Mesendoderm (in vitro differentiated cells): ENCODE data around the gene POLR2E.

Experiments
- DNase-seq: peaks from one replicate; pipeline ENCODE4 v3.0.0; 2013
- H2AK5ac ChIP-seq: 2 replicates; pipeline ENCODE4 v1.6.1; 2013; ENCODE audit warnings: low read length, inconsistent platforms
- H2BK120ac ChIP-seq: 2 replicates; pipeline ENCODE4 v1.6.1; 2013; ENCODE audit warnings: low read depth, mild to moderate bottlenecking, low read length, moderate library complexity, mixed read lengths
- H2BK15ac ChIP-seq: replicated peaks from 2 replicates; pipeline ENCODE4 v1.6.1; 2013; ENCODE audit warnings: low read depth, mild to moderate bottlenecking, moderate library complexity
- H2BK5ac ChIP-seq: 2 replicates; pipeline ENCODE4 v1.6.1; 2013; ENCODE audit warnings: low read length, inconsistent platforms
- H3K18ac ChIP-seq: 2 replicates; pipeline ENCODE4 v1.6.1; 2013; ENCODE audit warnings: mild to moderate bottlenecking, low read length, mixed read lengths
- H3K23ac ChIP-seq: one replicate; pipeline ENCODE4 v1.6.1; 2013; ENCODE audit warnings: low read length
- H3K27ac ChIP-seq: 2 replicates; pipeline ENCODE4 v1.5.1; 2013; ENCODE audit warnings: low read depth, mild to moderate bottlenecking, inconsistent platforms, low read length, moderate library complexity
- H3K27me3 ChIP-seq: 2 replicates; pipeline ENCODE4 v1.6.1; 2013; ENCODE audit warnings: low read length, control low read depth, mild to moderate bottlenecking, inconsistent platforms; ENCODE audit not compliant: insufficient read depth, poor library complexity
- H3K36me3 ChIP-seq: 2 replicates; pipeline ENCODE4 v1.6.1; 2013; ENCODE audit warnings: low read length, inconsistent platforms; ENCODE audit not compliant: control insufficient read depth, insufficient read depth
- H3K4ac ChIP-seq: one replicate; pipeline ENCODE4 v1.6.1; 2013; ENCODE audit warnings: low read depth, mild to moderate bottlenecking, low read length, moderate library complexity
- H3K4me1 ChIP-seq: 2 replicates; pipeline ENCODE4 v1.6.1; 2013; ENCODE audit warnings: low read depth, low read length, inconsistent platforms; ENCODE audit not compliant: control insufficient read depth
- H3K4me2 ChIP-seq: 2 replicates; pipeline ENCODE4 v1.6.1; 2013; ENCODE audit warnings: low read length
- H3K4me3 ChIP-seq: 2 replicates; pipeline ENCODE4 v1.5.1; 2013; ENCODE audit warnings: mild to moderate bottlenecking, low read length
- H3K56ac ChIP-seq: one replicate; pipeline ENCODE4 v1.6.1; 2013; ENCODE audit warnings: low read length
- H3K79me1 ChIP-seq: 2 replicates; pipeline ENCODE4 v1.6.1; 2013; ENCODE audit warnings: low read length, inconsistent platforms
- H3K79me2 ChIP-seq: 2 replicates; pipeline ENCODE4 v1.6.1; 2013; ENCODE audit warnings: mild to moderate bottlenecking, low read length; ENCODE audit not compliant: control insufficient read depth, insufficient read depth
- H3K9ac ChIP-seq: 2 replicates; pipeline ENCODE4 v1.6.1; 2013; ENCODE audit warnings: low read length, inconsistent platforms
- H4K5ac ChIP-seq: one replicate; pipeline ENCODE4 v1.6.1; 2013; ENCODE audit warnings: low read length
- H4K8ac ChIP-seq: one replicate; pipeline ENCODE4 v1.6.1; 2013; ENCODE audit warnings: low read depth, mild to moderate bottlenecking, control low read depth, low read length, moderate library complexity
- WGBS: extraction: QIAGEN DNeasy Blood & Tissue Kit; methylation state at CpG from one replicate; pipeline ENCODE4 v1.1.7; 2013; ENCODE audit warnings: low lambda C conversion rate, missing lambda C conversion rate; ENCODE audit not compliant: insufficient coverage; ENCODE audit errors: extremely low coverage; 5-methylcytosine and 5-hydroxymethylcytosine counted together

POLR2E gene

DNA sequence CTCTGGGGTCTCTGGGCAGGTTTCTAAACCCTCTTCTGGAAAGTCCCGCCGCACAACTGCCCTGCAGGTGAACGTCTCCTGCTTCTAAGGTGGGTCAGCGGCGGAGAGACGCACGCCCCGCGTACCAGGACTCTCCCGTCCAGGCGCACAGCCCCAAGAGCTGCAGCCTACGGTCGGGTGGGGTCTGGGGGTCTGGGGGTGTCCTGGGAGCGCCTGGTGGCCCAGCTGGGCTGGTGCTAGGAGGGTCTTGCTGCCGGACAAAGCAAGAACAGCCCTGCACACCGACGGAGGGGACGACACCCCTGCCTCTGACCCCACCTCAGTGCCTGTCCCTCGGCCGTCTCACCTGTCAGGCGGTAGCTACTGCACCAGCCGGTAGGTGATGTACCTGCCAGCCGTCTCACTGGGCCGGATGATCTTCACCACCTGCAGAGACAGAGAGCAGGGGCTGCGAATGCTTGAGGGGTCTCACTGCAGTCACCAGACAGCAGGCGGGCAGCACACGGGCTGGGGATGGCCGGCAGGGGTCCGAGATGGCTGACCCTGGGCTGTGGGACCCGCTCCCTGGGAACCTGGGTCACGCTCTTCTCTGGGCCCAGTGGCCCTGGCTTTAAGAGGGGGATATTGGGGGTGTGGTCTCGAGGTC, 5.9 kb downstream of the POLR2E start:
- peaks cover 3% of the 10 kb centered on the region for H3K36me3 ChIP-seq
- no peaks in the 10 kb centered on the region for H3K27me3 ChIP-seq
- H3K56ac ChIP-seq: no peak overlapping the region
- H4K5ac ChIP-seq: no peak overlapping the region
- WGBS: no CpG with 5 or more reads among the region's 32 CpGs
- H3K4me1 ChIP-seq: no peaks in the 10 kb centered on the region
- no peak overlapping the region for H3K18ac ChIP-seq
- H2BK120ac ChIP-seq: no peak overlapping the region
- no peak overlapping the region for H3K4me3 ChIP-seq
- no peak overlapping the region for H3K4ac ChIP-seq
- H3K79me2 ChIP-seq: peaks cover 12% of the 10 kb centered on the region
- no peak overlapping the region for H3K4me2 ChIP-seq
- H2BK5ac ChIP-seq: no peak overlapping the region
- H4K8ac ChIP-seq: no peak overlapping the region
- no peak for DNase-seq
- H3K79me1 ChIP-seq: peaks cover 5% of the 10 kb centered on the region
- no peak overlapping the region for H2AK5ac ChIP-seq
- no peak overlapping the region for H3K27ac ChIP-seq
- no peak overlapping the region for H3K23ac ChIP-seq
- H3K9ac ChIP-seq: no peak overlapping the region
- H2BK15ac ChIP-seq: no peak overlapping the region

DNA sequence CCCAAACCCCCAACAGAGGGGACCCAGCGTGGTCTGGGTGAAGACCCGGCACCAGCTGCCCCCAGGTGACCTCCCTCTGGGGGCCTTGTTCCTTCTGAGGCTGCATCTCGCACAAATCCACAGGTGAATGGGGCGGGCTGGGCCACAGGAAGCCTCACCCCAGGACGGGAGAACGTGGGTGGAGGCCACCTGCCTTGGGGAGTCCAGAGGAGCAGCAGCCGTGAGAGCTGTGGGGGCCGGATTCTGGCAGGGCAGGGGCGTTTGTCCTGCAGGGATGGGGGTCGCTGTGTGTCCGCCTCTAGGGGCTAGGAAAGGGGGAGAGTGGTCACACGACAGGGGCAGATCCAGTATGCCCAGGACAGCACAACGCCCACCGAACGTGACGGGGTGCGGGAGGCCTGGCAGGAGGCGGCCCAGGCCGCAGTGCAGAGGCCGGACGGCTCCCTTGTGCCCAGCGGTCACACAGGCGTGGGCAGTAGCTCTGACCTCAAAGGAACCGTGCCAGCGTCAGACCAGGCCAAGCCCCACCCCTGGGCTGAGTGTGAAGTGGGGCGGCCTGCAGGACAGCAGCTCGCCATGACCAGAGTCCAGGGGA, 6.7 kb downstream of the POLR2E start:
- Histone ChIP-seq H3K4me3 (no peak overlapping the region), H3K4ac (no peak overlapping the region), H2AK5ac (no peak overlapping the region), H3K27me3 (no peaks in the 10 kb centered on the region), H3K4me1 (no peaks in the 10 kb centered on the region), H4K8ac (no peak overlapping the region), H3K23ac (no peak overlapping the region), H3K56ac (no peak overlapping the region), H3K79me1 (peaks cover under 1% of the 10 kb centered on the region), H4K5ac (no peak overlapping the region), H3K9ac (no peak overlapping the region), H3K27ac (no peak overlapping the region), H2BK5ac (no peak overlapping the region), H2BK15ac (no peak overlapping the region), H3K4me2 (no peak overlapping the region), H3K36me3 (peaks cover 3% of the 10 kb centered on the region), H2BK120ac (no peak overlapping the region), H3K79me2 (peaks cover 5% of the 10 kb centered on the region), H3K18ac (no peak overlapping the region)
- no peak for DNase-seq
- WGBS: no CpG with 5 or more reads among the region's 27 CpGs

DNA sequence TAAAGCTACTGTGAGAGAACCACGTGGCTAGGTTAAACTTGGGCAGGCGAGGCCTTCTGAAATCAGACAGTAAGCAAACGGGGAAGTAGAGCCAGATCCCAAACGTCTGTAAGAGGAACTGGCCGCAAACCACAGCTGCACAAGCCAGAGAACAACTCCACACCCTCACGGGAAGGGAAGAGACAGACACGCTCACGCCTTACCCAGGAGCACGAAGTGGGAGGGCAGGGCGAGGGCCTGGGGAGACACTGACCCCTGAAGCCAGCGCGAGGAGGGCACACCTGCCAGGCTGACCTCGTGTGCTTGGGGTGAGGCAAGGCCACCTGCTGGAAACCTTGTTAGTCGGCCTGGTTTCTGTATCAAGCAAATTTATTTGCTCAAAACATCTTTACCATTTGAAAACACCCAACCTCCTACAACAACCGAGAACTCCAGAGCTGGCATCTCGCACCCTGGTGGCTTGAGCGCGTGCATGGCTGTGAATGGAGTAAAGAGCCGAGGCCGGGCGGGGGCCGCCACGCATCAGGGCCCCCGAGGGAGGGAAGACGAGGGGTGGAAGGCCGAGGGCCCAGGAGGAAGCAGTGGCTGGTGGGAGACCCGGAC, 7.3 kb downstream of the POLR2E start:
- Histone ChIP-seq H3K36me3 (peaks cover 3% of the 10 kb centered on the region), H3K4ac (no peak overlapping the region), H3K79me2 (no peaks in the 10 kb centered on the region), H3K9ac (no peak overlapping the region), H4K8ac (no peak overlapping the region), H3K79me1 (no peaks in the 10 kb centered on the region), H3K27ac (no peak overlapping the region), H3K4me3 (no peak overlapping the region), H3K4me2 (no peak overlapping the region), H2AK5ac (no peak overlapping the region), H3K23ac (no peak overlapping the region), H2BK120ac (no peak overlapping the region), H2BK15ac (no peak overlapping the region), H4K5ac (no peak overlapping the region), H3K4me1 (no peaks in the 10 kb centered on the region), H3K18ac (no peak overlapping the region), H3K56ac (no peak overlapping the region), H2BK5ac (no peak overlapping the region), H3K27me3 (no peaks in the 10 kb centered on the region)
- no peak for DNase-seq
- WGBS: no CpG with 5 or more reads among the region's 27 CpGs

DNA sequence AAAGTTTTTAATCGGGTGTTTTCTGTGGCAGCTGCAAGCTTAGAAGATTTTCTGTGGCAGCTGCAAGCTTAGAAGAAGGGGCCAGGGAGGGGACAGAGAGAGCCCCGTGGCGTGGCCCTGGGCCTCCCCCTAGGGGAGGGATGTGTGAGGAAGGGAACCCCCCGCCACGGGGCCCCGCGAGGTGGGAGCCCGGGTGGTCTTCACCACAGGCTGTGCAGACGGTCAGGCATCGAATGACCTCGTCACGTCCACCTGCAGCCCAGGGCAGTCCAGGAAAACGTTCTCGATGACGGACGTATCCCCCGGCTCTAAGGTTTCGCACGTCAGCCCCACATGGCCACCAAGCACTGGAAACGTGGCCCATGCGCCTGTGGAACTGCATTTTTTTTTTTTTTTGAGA, 8.6 kb downstream of the POLR2E start:
- Histone ChIP-seq H3K9ac (no peak overlapping the region), H3K27ac (no peak overlapping the region), H3K27me3 (no peaks in the 10 kb centered on the region), H2AK5ac (no peak overlapping the region), H3K56ac (no peak overlapping the region), H4K8ac (no peak overlapping the region), H2BK5ac (no peak overlapping the region), H3K4me1 (no peaks in the 10 kb centered on the region), H2BK120ac (no peak overlapping the region), H3K4me2 (no peak overlapping the region), H3K36me3 (peaks cover 3% of the 10 kb centered on the region), H4K5ac (no peak overlapping the region), H3K4me3 (no peak overlapping the region), H3K79me2 (no peaks in the 10 kb centered on the region), H3K79me1 (no peaks in the 10 kb centered on the region), H3K18ac (no peak overlapping the region), H2BK15ac (no peak overlapping the region), H3K23ac (no peak overlapping the region), H3K4ac (no peak overlapping the region)
- DNase-seq: no peak
- WGBS: no CpG with 5 or more reads among the region's 21 CpGs

DNA sequence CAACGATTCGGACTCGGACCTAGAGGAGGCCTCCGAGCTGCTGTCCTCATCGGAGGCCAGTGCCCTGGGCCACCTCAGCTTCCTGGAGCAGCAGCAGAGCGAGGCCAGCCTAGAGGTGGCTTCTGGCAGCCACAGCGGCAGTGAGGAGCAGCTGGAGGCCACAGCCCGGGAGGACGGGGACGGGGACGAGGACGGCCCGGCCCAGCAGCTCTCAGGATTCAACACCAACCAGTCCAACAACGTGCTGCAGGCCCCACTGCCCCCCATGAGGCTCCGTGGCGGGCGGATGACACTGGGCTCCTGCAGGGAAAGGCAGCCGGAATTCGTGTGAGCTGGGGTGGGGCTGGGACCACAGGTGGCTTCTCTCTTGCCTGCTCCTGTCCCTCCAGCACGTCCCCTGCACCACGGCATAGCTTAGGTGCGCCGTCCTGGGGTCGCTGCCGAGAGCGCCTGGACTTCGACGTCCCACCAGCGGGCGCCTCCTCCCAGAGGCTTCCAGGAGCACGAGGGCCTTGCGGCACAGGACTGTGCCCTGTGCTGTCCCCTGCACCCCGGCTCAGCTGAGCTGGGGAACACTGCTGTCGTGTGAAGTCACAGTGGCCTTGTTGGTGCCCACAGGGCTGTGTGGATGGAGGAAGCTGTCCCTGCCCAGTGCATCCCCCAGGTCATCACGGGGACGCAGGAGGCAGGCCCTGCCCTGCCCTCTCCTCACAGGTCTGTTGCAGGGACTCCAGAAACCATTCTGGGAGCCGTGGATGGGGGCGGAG, 9.3 kb downstream of the POLR2E start:
- WGBS: no CpG with 5 or more reads among the region's 38 CpGs
- H3K79me2 ChIP-seq: no peaks in the 10 kb centered on the region

More for the DNA sequence above, 9.3 kb downstream of the POLR2E start:
- Histone ChIP-seq H2AK5ac (no peak overlapping the region), H3K9ac (no peak overlapping the region), H3K4me3 (no peak overlapping the region), H3K27ac (no peak overlapping the region), H2BK5ac (no peak overlapping the region), H3K4ac (no peak overlapping the region), H3K4me1 (no peaks in the 10 kb centered on the region), H2BK15ac (no peak overlapping the region), H3K56ac (no peak overlapping the region), H4K8ac (no peak overlapping the region), H3K36me3 (peaks cover 3% of the 10 kb centered on the region), H4K5ac (no peak overlapping the region), H2BK120ac (no peak overlapping the region), H3K18ac (no peak overlapping the region), H3K4me2 (no peak overlapping the region), H3K79me1 (no peaks in the 10 kb centered on the region), H3K23ac (no peak overlapping the region), H3K27me3 (no peaks in the 10 kb centered on the region)
- no peak for DNase-seq
